Measurements from ENCODE around the gene GALNT18. TPM values are rescaled to one million over a fixed set of nuclear protein-coding genes. Genes with fewer than 3 reads are reported as not detected.

The GALNT18 gene
- total RNA-seq, 1 donor = 11.7 TPM

DNA sequence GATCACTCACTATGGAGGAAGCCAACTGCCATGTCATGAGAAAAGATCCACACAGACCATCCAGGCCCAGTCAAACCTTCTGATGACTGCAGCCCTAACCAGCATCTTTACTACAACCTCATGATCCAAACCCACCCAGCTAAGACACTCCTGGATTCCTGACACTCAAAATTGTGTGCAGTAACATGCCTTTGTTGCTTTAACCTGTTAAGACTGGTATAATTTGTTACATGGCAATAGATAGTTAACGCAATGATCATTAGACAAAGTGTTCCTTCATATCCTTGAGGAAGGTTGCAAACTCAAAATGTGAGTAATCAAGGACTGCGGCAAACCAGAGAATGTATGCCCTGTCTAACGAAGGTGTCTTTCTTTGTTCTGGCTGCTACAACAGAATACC is 221.7 kb downstream of the GALNT18 start:
- H3K4me3 ChIP-seq (ENCODE audit: low read depth, low read length) = no peak overlapping the region
- TF ChIP-seq, protein P1, sequence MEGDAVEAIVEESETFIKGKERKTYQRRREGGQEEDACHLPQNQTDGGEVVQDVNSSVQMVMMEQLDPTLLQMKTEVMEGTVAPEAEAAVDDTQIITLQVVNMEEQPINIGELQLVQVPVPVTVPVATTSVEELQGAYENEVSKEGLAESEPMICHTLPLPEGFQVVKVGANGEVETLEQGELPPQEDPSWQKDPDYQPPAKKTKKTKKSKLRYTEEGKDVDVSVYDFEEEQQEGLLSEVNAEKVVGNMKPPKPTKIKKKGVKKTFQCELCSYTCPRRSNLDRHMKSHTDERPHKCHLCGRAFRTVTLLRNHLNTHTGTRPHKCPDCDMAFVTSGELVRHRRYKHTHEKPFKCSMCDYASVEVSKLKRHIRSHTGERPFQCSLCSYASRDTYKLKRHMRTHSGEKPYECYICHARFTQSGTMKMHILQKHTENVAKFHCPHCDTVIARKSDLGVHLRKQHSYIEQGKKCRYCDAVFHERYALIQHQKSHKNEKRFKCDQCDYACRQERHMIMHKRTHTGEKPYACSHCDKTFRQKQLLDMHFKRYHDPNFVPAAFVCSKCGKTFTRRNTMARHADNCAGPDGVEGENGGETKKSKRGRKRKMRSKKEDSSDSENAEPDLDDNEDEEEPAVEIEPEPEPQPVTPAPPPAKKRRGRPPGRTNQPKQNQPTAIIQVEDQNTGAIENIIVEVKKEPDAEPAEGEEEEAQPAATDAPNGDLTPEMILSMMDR (IDR thresholded peaks at IDR 0.05; ENCODE audit: insufficient read depth, low read depth, low read length) = no peak
- no peak for DNase-seq (ENCODE audit: low read depth)

DNA sequence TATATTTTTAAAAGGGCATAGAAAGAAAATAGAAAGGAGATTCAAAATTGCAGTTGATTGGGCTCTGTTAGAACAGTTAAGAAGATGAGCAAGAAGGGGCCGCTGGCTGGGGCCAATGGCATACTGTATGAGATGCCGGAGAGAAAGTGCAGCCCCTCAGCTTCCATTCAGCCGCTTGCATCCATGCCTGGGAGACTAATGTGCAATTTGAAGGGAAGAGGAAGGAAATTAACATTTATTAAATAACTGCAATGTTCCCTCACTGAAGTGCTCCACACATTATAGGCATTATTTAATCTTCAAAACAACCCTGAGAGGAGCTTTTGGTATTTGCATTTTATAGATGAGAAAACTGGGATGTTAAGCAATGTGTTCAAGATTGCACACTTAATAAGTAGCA is 224.0 kb downstream of the GALNT18 start:
- no peak overlapping the region for H3K4me3 ChIP-seq (ENCODE audit: low read depth, low read length)
- TF ChIP-seq, protein P1 (IDR thresholded peaks at IDR 0.05; ENCODE audit: insufficient read depth, low read depth, low read length) = no peak
- DNase-seq (ENCODE audit: low read depth) = no peak

DNA sequence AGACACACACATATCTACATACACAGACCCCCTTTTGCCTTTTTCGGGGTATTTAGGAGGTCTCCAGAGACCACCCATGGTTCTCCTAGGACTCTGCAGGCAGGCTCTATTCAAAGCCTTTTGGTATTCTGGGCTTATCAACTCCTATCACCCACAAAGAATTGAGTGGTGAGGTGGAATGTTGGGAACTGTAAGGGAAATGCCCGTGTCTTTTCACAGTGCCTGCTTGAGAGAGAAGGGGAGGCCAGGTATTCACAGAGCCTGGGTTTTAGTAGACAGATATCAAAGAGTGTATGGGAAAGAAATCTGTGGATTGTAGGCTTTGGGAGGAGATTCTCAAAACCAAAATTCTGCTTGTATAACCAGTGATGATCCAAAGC is 224.8 kb downstream of the GALNT18 start:
- TF ChIP-seq, protein P1 (IDR thresholded peaks at IDR 0.05; ENCODE audit: insufficient read depth, low read depth, low read length) = no peak
- no peak overlapping the region for H3K4me3 ChIP-seq (ENCODE audit: low read depth, low read length)
- no peak for DNase-seq (ENCODE audit: low read depth)

DNA sequence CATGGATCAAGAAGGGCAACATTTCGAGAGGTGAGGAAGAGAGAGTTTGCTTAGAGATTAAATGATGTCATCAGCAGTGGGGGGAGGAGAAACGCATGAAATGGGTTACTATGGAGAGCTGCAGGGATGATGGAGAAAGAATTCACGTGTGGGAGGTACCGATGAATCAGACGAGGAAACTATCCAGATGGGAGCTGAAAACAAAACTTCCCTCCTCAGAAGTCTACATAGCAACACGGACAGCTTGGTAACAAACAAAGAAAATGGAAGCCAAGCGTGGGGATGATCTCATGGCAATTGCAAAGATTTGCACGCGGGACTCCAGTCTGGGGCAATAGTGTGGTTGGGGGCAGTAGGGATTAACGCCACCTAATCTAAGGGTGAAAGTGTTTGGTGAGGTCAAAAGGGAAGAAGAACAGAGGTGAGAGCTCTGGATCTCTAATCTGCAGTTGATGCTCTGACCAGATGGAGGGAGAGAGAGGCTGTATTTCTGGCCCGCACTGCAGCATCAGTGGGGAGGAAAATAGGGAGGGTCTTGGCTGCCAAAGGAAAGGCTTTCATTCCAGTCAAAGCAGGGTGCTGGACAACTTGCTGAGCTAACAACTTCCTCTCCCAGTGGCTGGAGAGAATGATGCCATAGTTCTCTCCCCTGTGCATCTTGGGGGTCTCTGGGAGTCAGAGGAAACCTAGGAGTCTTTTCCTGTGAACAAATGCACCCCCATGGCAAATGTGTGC is 225.3 kb downstream of the GALNT18 start:
- TF ChIP-seq, protein P1 (IDR thresholded peaks at IDR 0.05; ENCODE audit: insufficient read depth, low read depth, low read length) = no peak
- no peak overlapping the region for H3K4me3 ChIP-seq (ENCODE audit: low read depth, low read length)
- peak; percentile 89 for DNase-seq (ENCODE audit: low read depth)

DNA sequence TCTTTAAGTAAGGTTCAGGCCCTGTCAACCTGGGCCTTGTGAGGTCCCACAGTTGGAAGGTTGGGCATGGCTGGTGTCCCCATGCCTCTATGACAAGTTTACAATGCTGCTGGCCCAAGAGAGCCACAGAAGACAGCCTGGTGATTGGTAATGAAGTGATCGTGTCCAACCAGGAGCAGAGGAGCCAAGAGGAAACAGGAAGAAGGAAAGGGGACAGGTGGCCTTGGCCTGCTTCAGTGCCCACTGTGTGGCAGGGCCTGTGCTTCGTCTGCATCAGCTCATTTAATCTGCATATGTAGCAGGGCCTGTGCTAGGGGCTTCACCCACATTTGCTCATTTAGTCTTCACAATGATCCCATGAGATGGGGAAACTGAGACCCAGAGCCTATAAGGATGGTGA is 226.7 kb downstream of the GALNT18 start:
- TF ChIP-seq, protein P1 (IDR thresholded peaks at IDR 0.05; ENCODE audit: insufficient read depth, low read depth, low read length) = no peak
- DNase-seq (ENCODE audit: low read depth) = no peak
- no peak overlapping the region for H3K4me3 ChIP-seq (ENCODE audit: low read depth, low read length)

DNA sequence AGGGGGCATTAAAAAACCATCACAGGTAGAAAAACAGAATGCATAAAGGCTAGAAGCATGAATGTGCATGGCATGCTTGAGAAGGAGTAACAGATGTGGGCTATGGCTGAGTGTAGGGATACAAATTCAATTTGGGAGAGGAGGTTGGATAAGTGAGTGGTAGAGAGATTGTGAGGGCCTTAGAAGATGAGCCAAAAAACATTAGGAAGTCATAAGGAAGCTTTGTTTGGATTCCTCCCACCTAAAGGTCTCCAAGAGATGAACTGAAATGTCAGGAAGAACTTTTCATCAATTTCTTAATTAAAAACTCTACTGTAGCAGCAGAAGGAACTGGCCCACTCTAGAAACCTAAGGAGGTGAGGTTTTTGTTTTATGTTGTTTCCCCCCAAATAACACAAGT is 227.6 kb downstream of the GALNT18 start:
- TF ChIP-seq, protein P1 (IDR thresholded peaks at IDR 0.05; ENCODE audit: insufficient read depth, low read depth, low read length) = no peak
- H3K4me3 ChIP-seq (ENCODE audit: low read depth, low read length) = no peak overlapping the region
- DNase-seq (ENCODE audit: low read depth) = no peak
